CD4-positive, CD25-positive, alpha-beta regulatory T cell (primary cell): Measurements from ENCODE around the gene OPN3. TPM values are rescaled to one million over a fixed set of nuclear protein-coding genes. Genes with fewer than 3 reads are reported as not detected.

Source experiments
- ATAC-seq, 2 donors: fragments of 150-1000 bp; cut with Tn5 transposase; one replicate each; pipeline ENCODE4 v1.10.0; 2021; ENCODE audit warnings: low read depth in 2 of 2, moderate number of reproducible peaks in 2 of 2, moderate library complexity in 1 of 2
- DNase-seq, 3 donors: peaks; one replicate each; pipeline versions ENCODE4 v3.0.0 to v3.0.0-alpha.2; 2012 to 2022; ENCODE audit warnings: mixed read lengths in 1 of 3
- H3K27ac ChIP-seq: one replicate; pipeline ENCODE4 v1.7.0; 2013; ENCODE audit warnings: mild to moderate bottlenecking, low read length; ENCODE audit not compliant: insufficient read depth, poor library complexity, severe bottlenecking
- H3K27me3 ChIP-seq: one replicate; pipeline ENCODE4 v1.7.0; 2013; ENCODE audit warnings: low read length; ENCODE audit not compliant: control insufficient read depth, insufficient read depth
- H3K36me3 ChIP-seq: one replicate; pipeline ENCODE4 v1.7.0; 2013; ENCODE audit warnings: mild to moderate bottlenecking, low read length, moderate library complexity; ENCODE audit not compliant: control insufficient read depth, insufficient read depth
- H3K4me1 ChIP-seq: 2 replicates; pipeline ENCODE4 v1.7.0; 2013; ENCODE audit warnings: mild to moderate bottlenecking, low read length; ENCODE audit not compliant: insufficient read depth, control insufficient read depth, poor library complexity, severe bottlenecking
- H3K4me3 ChIP-seq: one replicate; pipeline ENCODE4 v1.7.0; 2013; ENCODE audit warnings: low read depth, mild to moderate bottlenecking, low read length, moderate library complexity
- H3K9me3 ChIP-seq, 2 experiments: 1 replicate in 1 of 2; 2 replicates in 1 of 2; pipeline ENCODE4 v1.7.0; 2013; ENCODE audit warnings: low read length in 2 of 2, mild to moderate bottlenecking in 1 of 2, moderate library complexity in 1 of 2; ENCODE audit not compliant: control insufficient read depth in 2 of 2
- H3K27ac Mint-ChIP-seq, 3 donors: one replicate each; pipeline ENCODE4 v1.8.0; 2020 to 2022; ENCODE audit warnings: mild to moderate bottlenecking in 3 of 3, mixed read lengths in 3 of 3, moderate library complexity in 2 of 3
- H3K27me3 Mint-ChIP-seq: one replicate; pipeline ENCODE4 v1.8.0; 2022; ENCODE audit warnings: mild to moderate bottlenecking, mixed read lengths
- H3K36me3 Mint-ChIP-seq: one replicate; pipeline ENCODE4 v1.8.0; 2020; ENCODE audit warnings: mixed read lengths
- H3K4me1 Mint-ChIP-seq, 4 donors: one replicate each; pipeline ENCODE4 v1.8.0; 2020 to 2022; ENCODE audit warnings: mixed read lengths in 4 of 4, mild to moderate bottlenecking in 1 of 4
- H3K4me3 Mint-ChIP-seq, 4 donors: one replicate each; pipeline ENCODE4 v1.8.0; 2020 to 2022; ENCODE audit warnings: mild to moderate bottlenecking in 4 of 4, mixed read lengths in 4 of 4, moderate library complexity in 3 of 4
- H3K9me3 Mint-ChIP-seq, 7 donors: one replicate each; pipeline ENCODE4 v1.8.0; 2020 to 2022; ENCODE audit warnings: mixed read lengths in 7 of 7, mild to moderate bottlenecking in 3 of 7, moderate library complexity in 2 of 7
- polyA plus RNA-seq, 4 donors: library from polyadenylated mRNA; unstranded; fragments of 300-500 nt; fragmentation: Illumina TruSeq; gene quantifications; one replicate each; pipeline ENCODE4 v1.2.3, GENCODE V29; 2021
- total RNA-seq: library from RNA; stranded (reverse); gene quantifications from one replicate; pipeline ENCODE4 v1.2.3, GENCODE V29; 2022

The OPN3 gene
- total and polyA plus RNA-seq, 5 donors from 2014 or later: 3.3 to 20.4 (median 16.9) TPM

- peak in 1 of 2 donors; percentile 37 for ATAC-seq
- Mint-ChIP-seq H3K9me3 (no peaks in the 10 kb centered on the region), H3K4me1 (no peaks in the 10 kb centered on the region), H3K27me3 (no peaks in the 10 kb centered on the region), H3K27ac (peak overlapping the region in 1 of 3 donors; percentile 20), H3K36me3 (peaks cover 8% of the 10 kb centered on the region), H3K4me3 (no peak overlapping the region)
- Histone ChIP-seq H3K4me1 (no peaks in the 10 kb centered on the region), H3K27me3 (no peaks in the 10 kb centered on the region), H3K27ac (no peak overlapping the region), H3K9me3 (no peaks in the 10 kb centered on the region), H3K4me3 (no peak overlapping the region), H3K36me3 (no peaks in the 10 kb centered on the region)
- DNase-seq: no peak
Measured at GRCh38 chr1:241592273-241592958, 47.8 kb downstream of the OPN3 start.

GRCh38 chr1:241591736-241592135 is 48.4 kb downstream of the OPN3 start:
- DNase-seq: no peak
- no peak overlapping the region for H3K27ac Mint-ChIP-seq

GRCh38 chr1:241591317-241591716 is 48.9 kb downstream of the OPN3 start:
- H3K36me3 Mint-ChIP-seq: peaks cover 8% of the 10 kb centered on the region
- no peaks in the 10 kb centered on the region for H3K9me3 Mint-ChIP-seq
- ATAC-seq: no peak
- no peak for DNase-seq
- H3K27ac ChIP-seq: no peak overlapping the region
- H3K4me3 ChIP-seq: no peak overlapping the region
- no peaks in the 10 kb centered on the region for H3K27me3 ChIP-seq
- H3K27ac Mint-ChIP-seq: no peak overlapping the region
- no peaks in the 10 kb centered on the region for H3K27me3 Mint-ChIP-seq
- H3K4me1 ChIP-seq: no peaks in the 10 kb centered on the region
- H3K4me3 Mint-ChIP-seq: no peak overlapping the region
- no peaks in the 10 kb centered on the region for H3K9me3 ChIP-seq
- no peaks in the 10 kb centered on the region for H3K36me3 ChIP-seq
- H3K4me1 Mint-ChIP-seq: no peaks in the 10 kb centered on the region

More at GRCh38 chr1:241591736-241592135, 48.4 kb downstream of the OPN3 start:
- no peaks in the 10 kb centered on the region for H3K4me1 ChIP-seq
- Mint-ChIP-seq H3K9me3 (no peaks in the 10 kb centered on the region), H3K4me3 (no peak overlapping the region), H3K4me1 (no peaks in the 10 kb centered on the region), H3K27me3 (no peaks in the 10 kb centered on the region), H3K36me3 (peaks cover 8% of the 10 kb centered on the region)
- no peaks in the 10 kb centered on the region for H3K27me3 ChIP-seq
- H3K9me3 ChIP-seq: no peaks in the 10 kb centered on the region
- H3K36me3 ChIP-seq: no peaks in the 10 kb centered on the region
- no peak overlapping the region for H3K27ac ChIP-seq
- H3K4me3 ChIP-seq: no peak overlapping the region
- ATAC-seq: no peak

GRCh38 chr1:241590719-241591118 is 49.5 kb downstream of the OPN3 start:
- no peak for ATAC-seq

GRCh38 chr1:241589521-241589920 is 50.6 kb downstream of the OPN3 start:
- H3K9me3 Mint-ChIP-seq: no peaks in the 10 kb centered on the region
- H3K9me3 ChIP-seq: no peaks in the 10 kb centered on the region
- H3K4me3 Mint-ChIP-seq: no peak overlapping the region
- H3K4me3 ChIP-seq: no peak overlapping the region
- H3K4me1 ChIP-seq: no peaks in the 10 kb centered on the region
- H3K4me1 Mint-ChIP-seq: no peaks in the 10 kb centered on the region
- H3K27ac Mint-ChIP-seq: no peak overlapping the region
- H3K27ac ChIP-seq: no peak overlapping the region
- H3K36me3 ChIP-seq: no peaks in the 10 kb centered on the region
- H3K36me3 Mint-ChIP-seq: peaks cover 2% of the 10 kb centered on the region
- DNase-seq: no peak
- H3K27me3 ChIP-seq: no peaks in the 10 kb centered on the region
- H3K27me3 Mint-ChIP-seq: no peaks in the 10 kb centered on the region
- no peak for ATAC-seq

More at GRCh38 chr1:241590719-241591118, 49.5 kb downstream of the OPN3 start:
- H3K27ac Mint-ChIP-seq: peak overlapping the region in 1 of 3 donors; percentile 21
- H3K27ac ChIP-seq: no peak overlapping the region
- peaks cover 8% of the 10 kb centered on the region for H3K36me3 Mint-ChIP-seq
- H3K27me3 ChIP-seq: no peaks in the 10 kb centered on the region
- H3K4me1 ChIP-seq: no peaks in the 10 kb centered on the region
- no peak overlapping the region for H3K4me3 Mint-ChIP-seq
- H3K9me3 ChIP-seq: no peaks in the 10 kb centered on the region
- H3K4me1 Mint-ChIP-seq: no peaks in the 10 kb centered on the region
- no peak for DNase-seq
- no peak overlapping the region for H3K4me3 ChIP-seq
- no peaks in the 10 kb centered on the region for H3K27me3 Mint-ChIP-seq
- no peaks in the 10 kb centered on the region for H3K9me3 Mint-ChIP-seq
- no peaks in the 10 kb centered on the region for H3K36me3 ChIP-seq

GRCh38 chr1:241586905-241587512 is 53.2 kb downstream of the OPN3 start:
- Histone ChIP-seq H3K27ac (no peak overlapping the region), H3K36me3 (no peaks in the 10 kb centered on the region), H3K4me1 (no peaks in the 10 kb centered on the region), H3K9me3 (no peaks in the 10 kb centered on the region), H3K4me3 (no peak overlapping the region), H3K27me3 (no peaks in the 10 kb centered on the region)
- Mint-ChIP-seq H3K9me3 (no peaks in the 10 kb centered on the region), H3K4me1 (no peaks in the 10 kb centered on the region), H3K4me3 (no peak overlapping the region), H3K27ac (no peak overlapping the region), H3K27me3 (no peaks in the 10 kb centered on the region), H3K36me3 (no peaks in the 10 kb centered on the region)
- DNase-seq: no peak
- no peak for ATAC-seq

GRCh38 chr1:241582921-241583321 is 57.2 kb downstream of the OPN3 start:
- no peak overlapping the region for H3K4me3 ChIP-seq
- ATAC-seq (no peak), DNase-seq (no peak)
- Mint-ChIP-seq H3K27ac (no peak overlapping the region), H3K36me3 (no peaks in the 10 kb centered on the region), H3K9me3 (peaks cover 0 to 2% (median 0%) of the 10 kb centered on the region in 7 donors), H3K4me3 (no peak overlapping the region), H3K4me1 (no peaks in the 10 kb centered on the region), H3K27me3 (no peaks in the 10 kb centered on the region)
- no peaks in the 10 kb centered on the region for H3K36me3 ChIP-seq
- peaks cover 2% of the 10 kb centered on the region for H3K27me3 ChIP-seq
- H3K27ac ChIP-seq: no peak overlapping the region
- H3K4me1 ChIP-seq: no peaks in the 10 kb centered on the region
- H3K9me3 ChIP-seq: no peaks in the 10 kb centered on the region

GRCh38 chr1:241579434-241579833 is 60.7 kb downstream of the OPN3 start:
- no peak overlapping the region for H3K4me3 ChIP-seq
- H3K27me3 ChIP-seq: peaks cover 6% of the 10 kb centered on the region
- H3K9me3 Mint-ChIP-seq: peaks cover 0 to 18% (median 5%) of the 10 kb centered on the region in 7 donors
- no peak for DNase-seq
- H3K4me1 Mint-ChIP-seq: no peaks in the 10 kb centered on the region
- no peaks in the 10 kb centered on the region for H3K36me3 Mint-ChIP-seq
- no peak for ATAC-seq
- H3K4me1 ChIP-seq: no peaks in the 10 kb centered on the region
- no peaks in the 10 kb centered on the region for H3K27me3 Mint-ChIP-seq
- H3K36me3 ChIP-seq: no peaks in the 10 kb centered on the region
- H3K9me3 ChIP-seq: peaks cover 6 to 9% of the 10 kb centered on the region in 2 experiments
- H3K4me3 Mint-ChIP-seq: no peak overlapping the region
- no peak overlapping the region for H3K27ac Mint-ChIP-seq
- no peak overlapping the region for H3K27ac ChIP-seq
